ENCODE data around the gene FYN.

DNA sequence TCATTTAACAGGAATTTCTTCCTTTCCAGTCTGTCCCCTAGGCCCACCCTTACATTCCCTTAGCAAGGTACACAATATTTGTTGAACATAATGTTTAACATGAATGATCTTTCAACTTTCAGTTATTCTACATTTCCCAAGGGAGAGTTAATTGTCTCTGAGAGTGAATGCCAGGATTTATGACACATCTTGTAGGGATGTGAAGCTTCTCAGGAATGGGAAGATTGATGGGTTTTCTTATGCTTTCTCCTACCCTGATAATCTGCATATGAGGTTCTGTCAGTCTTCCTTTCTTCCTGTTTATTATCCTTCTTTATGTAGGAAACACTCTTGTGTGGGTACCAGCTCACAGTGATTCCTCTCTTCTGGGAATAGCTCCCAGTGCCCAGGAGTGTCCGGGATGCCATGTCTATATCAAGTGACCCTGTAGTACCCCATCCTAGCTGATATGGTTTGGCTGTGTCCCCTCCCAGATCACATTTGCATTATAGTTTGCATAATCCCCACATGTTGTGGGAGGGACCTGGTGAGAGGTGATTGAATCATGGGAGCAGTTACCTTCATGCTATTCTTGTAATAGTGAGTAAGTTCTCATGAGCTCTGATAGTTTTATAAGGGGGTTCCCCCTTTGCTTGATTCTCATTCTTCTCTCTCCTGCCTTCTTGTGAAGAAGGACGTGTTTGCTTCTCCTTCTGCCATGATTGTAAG is 7.1 kb upstream of the FYN start:
- TF ChIP-seq BRCA1 (IDR thresholded peaks at IDR 0.05; ENCODE audit: low read depth, low read length) (no peak), POLR2A (IDR thresholded peaks at IDR 0.05; ENCODE audit: low read depth, low read length) (no peak), POLR2AphosphoS5 (IDR thresholded peaks at IDR 0.05; ENCODE audit: low read length) (no peak), PAX5 (IDR thresholded peaks at IDR 0.05; ENCODE audit: borderline replicate concordance, low read depth, low read length) (no peak), EZH2 (IDR thresholded peaks at IDR 0.05; ENCODE audit: borderline replicate concordance, control insufficient read depth, low read depth, low read length) (no peak), SREBF2 (IDR thresholded peaks at IDR 0.05; ENCODE audit: low read length) (no peak), CREM (IDR thresholded peaks at IDR 0.05; ENCODE audit: low read depth) (no peak), BHLHE40 (IDR thresholded peaks at IDR 0.05; ENCODE audit: borderline replicate concordance in 1 of 2, low read depth in 2 of 2, low read length in 1 of 2) (no peak), TCF7 (IDR thresholded peaks at IDR 0.05; ENCODE audit: borderline replicate concordance) (no peak), ATF7 (IDR thresholded peaks at IDR 0.05; ENCODE audit: low read depth) (no peak)
- TF ChIP-seq, protein P1, sequence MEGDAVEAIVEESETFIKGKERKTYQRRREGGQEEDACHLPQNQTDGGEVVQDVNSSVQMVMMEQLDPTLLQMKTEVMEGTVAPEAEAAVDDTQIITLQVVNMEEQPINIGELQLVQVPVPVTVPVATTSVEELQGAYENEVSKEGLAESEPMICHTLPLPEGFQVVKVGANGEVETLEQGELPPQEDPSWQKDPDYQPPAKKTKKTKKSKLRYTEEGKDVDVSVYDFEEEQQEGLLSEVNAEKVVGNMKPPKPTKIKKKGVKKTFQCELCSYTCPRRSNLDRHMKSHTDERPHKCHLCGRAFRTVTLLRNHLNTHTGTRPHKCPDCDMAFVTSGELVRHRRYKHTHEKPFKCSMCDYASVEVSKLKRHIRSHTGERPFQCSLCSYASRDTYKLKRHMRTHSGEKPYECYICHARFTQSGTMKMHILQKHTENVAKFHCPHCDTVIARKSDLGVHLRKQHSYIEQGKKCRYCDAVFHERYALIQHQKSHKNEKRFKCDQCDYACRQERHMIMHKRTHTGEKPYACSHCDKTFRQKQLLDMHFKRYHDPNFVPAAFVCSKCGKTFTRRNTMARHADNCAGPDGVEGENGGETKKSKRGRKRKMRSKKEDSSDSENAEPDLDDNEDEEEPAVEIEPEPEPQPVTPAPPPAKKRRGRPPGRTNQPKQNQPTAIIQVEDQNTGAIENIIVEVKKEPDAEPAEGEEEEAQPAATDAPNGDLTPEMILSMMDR (IDR thresholded peaks at IDR 0.05 in 2 of 3, conservative IDR thresholded peaks at IDR 0.05 in 1 of 3; ENCODE audit: control insufficient read depth in 2 of 3, extremely low read depth in 1 of 3, insufficient read depth in 1 of 3, low read depth in 3 of 3, low read length in 3 of 3) = no peak
- TF ChIP-seq, protein P2, sequence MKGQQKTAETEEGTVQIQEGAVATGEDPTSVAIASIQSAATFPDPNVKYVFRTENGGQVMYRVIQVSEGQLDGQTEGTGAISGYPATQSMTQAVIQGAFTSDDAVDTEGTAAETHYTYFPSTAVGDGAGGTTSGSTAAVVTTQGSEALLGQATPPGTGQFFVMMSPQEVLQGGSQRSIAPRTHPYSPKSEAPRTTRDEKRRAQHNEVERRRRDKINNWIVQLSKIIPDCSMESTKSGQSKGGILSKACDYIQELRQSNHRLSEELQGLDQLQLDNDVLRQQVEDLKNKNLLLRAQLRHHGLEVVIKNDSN (IDR thresholded peaks at IDR 0.05; ENCODE audit: borderline replicate concordance, extremely low read length, insufficient read depth, low read depth, low read length) = no peak
- TF ChIP-seq, protein P3, sequence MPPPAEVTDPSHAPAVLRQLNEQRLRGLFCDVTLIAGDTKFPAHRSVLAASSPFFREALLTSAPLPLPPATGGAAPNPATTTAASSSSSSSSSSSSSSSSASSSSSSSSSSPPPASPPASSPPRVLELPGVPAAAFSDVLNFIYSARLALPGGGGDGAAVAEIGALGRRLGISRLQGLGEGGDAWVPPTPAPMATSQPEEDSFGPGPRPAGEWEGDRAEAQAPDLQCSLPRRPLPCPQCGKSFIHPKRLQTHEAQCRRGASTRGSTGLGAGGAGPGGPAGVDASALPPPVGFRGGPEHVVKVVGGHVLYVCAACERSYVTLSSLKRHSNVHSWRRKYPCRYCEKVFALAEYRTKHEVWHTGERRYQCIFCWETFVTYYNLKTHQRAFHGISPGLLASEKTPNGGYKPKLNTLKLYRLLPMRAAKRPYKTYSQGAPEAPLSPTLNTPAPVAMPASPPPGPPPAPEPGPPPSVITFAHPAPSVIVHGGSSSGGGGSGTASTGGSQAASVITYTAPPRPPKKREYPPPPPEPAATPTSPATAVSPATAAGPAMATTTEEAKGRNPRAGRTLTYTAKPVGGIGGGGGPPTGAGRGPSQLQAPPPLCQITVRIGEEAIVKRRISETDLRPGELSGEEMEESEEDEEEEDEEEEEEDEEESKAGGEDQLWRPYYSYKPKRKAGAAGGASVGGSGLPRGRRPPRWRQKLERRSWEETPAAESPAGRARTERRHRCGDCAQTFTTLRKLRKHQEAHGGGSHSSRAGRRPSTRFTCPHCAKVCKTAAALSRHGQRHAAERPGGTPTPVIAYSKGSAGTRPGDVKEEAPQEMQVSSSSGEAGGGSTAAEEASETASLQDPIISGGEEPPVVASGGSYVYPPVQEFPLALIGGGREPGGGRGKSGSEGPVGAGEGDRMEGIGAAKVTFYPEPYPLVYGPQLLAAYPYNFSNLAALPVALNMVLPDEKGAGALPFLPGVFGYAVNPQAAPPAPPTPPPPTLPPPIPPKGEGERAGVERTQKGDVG (CRISPR knock-in tag; IDR thresholded peaks at IDR 0.05) = no peak
- TF ChIP-seq, protein P4, sequence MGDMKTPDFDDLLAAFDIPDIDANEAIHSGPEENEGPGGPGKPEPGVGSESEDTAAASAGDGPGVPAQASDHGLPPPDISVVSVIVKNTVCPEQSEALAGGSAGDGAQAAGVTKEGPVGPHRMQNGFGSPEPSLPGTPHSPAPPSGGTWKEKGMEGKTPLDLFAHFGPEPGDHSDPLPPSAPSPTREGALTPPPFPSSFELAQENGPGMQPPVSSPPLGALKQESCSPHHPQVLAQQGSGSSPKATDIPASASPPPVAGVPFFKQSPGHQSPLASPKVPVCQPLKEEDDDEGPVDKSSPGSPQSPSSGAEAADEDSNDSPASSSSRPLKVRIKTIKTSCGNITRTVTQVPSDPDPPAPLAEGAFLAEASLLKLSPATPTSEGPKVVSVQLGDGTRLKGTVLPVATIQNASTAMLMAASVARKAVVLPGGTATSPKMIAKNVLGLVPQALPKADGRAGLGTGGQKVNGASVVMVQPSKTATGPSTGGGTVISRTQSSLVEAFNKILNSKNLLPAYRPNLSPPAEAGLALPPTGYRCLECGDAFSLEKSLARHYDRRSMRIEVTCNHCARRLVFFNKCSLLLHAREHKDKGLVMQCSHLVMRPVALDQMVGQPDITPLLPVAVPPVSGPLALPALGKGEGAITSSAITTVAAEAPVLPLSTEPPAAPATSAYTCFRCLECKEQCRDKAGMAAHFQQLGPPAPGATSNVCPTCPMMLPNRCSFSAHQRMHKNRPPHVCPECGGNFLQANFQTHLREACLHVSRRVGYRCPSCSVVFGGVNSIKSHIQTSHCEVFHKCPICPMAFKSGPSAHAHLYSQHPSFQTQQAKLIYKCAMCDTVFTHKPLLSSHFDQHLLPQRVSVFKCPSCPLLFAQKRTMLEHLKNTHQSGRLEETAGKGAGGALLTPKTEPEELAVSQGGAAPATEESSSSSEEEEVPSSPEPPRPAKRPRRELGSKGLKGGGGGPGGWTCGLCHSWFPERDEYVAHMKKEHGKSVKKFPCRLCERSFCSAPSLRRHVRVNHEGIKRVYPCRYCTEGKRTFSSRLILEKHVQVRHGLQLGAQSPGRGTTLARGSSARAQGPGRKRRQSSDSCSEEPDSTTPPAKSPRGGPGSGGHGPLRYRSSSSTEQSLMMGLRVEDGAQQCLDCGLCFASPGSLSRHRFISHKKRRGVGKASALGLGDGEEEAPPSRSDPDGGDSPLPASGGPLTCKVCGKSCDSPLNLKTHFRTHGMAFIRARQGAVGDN (IDR thresholded peaks at IDR 0.05) = no peak
